ENCODE measurements around the gene SLC35E2B.
"Not testable (repeated sequence)": the region's sequence is repeated elsewhere in the genome, so short reads cannot be mapped to it uniquely, and the experiment has no call there.

The SLC35E2B gene

GRCh38 chr1:1636621-1637478 is 55.7 kb downstream of the SLC35E2B start:
- not testable (repeated sequence) for H3K27ac ChIP-seq (ENCODE audit: insufficient read depth, low read depth, low read length, poor library complexity, severe bottlenecking); H3K36me3 ChIP-seq (ENCODE audit: control insufficient read depth, insufficient read depth, low read length); H3K4me1 ChIP-seq (ENCODE audit: control insufficient read depth, insufficient read depth, low read length); H3K4me3 ChIP-seq (ENCODE audit: insufficient read depth, low read depth, low read length); H3K9me3 ChIP-seq (ENCODE audit: control insufficient read depth, low read length); H3K27me3 ChIP-seq (ENCODE audit: control insufficient read depth, insufficient read depth, low read length, poor library complexity, severe bottlenecking)
- 96% methylated on average over 37 of the region's 37 CpGs for WGBS, 2 experiments

- peaks cover 24% of the 10 kb centered on the region for H3K27me3 ChIP-seq (ENCODE audit: control insufficient read depth, insufficient read depth, low read length, poor library complexity, severe bottlenecking)
- not testable (repeated sequence) for H3K4me1 ChIP-seq (ENCODE audit: control insufficient read depth, insufficient read depth, low read length); H3K27ac ChIP-seq (ENCODE audit: insufficient read depth, low read depth, low read length, poor library complexity, severe bottlenecking); H3K4me3 ChIP-seq (ENCODE audit: insufficient read depth, low read depth, low read length); H3K36me3 ChIP-seq (ENCODE audit: control insufficient read depth, insufficient read depth, low read length); H3K9me3 ChIP-seq (ENCODE audit: control insufficient read depth, low read length)
- WGBS, 2 experiments = 92 to 96% methylated on average over 9 of the region's 13 CpGs
Measured at GRCh38 chr1:1634613-1635012, 58.0 kb downstream of the SLC35E2B start.

DNA sequence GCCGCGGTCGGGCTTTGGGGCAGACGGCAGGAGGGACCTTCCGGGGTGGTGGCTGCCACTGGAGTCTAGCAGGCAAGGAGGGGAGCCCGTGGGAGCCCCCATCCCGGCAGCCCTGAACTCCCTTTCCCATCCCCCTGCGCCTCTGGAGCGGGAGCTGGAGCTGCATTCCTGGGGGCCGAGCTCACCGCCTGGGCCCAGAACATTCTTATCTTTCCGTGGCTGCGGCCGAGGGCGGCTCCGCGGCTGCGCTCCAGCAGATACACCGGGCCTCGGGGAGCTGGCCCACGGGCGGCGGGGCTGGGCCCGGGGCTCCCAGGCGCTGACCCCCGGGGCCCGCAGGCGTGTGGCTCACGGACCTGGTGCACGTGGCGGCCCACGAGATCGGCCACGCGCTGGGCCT is 59.2 kb downstream of the SLC35E2B start:
- not testable (repeated sequence) for H3K27ac ChIP-seq (ENCODE audit: insufficient read depth, low read depth, low read length, poor library complexity, severe bottlenecking); H3K9me3 ChIP-seq (ENCODE audit: control insufficient read depth, low read length); H3K4me3 ChIP-seq (ENCODE audit: insufficient read depth, low read depth, low read length); H3K36me3 ChIP-seq (ENCODE audit: control insufficient read depth, insufficient read depth, low read length); H3K4me1 ChIP-seq (ENCODE audit: control insufficient read depth, insufficient read depth, low read length)
- no CpG with 5 or more reads among the region's 35 CpGs for WGBS, 2 experiments
- peaks cover 24% of the 10 kb centered on the region for H3K27me3 ChIP-seq (ENCODE audit: control insufficient read depth, insufficient read depth, low read length, poor library complexity, severe bottlenecking)

DNA sequence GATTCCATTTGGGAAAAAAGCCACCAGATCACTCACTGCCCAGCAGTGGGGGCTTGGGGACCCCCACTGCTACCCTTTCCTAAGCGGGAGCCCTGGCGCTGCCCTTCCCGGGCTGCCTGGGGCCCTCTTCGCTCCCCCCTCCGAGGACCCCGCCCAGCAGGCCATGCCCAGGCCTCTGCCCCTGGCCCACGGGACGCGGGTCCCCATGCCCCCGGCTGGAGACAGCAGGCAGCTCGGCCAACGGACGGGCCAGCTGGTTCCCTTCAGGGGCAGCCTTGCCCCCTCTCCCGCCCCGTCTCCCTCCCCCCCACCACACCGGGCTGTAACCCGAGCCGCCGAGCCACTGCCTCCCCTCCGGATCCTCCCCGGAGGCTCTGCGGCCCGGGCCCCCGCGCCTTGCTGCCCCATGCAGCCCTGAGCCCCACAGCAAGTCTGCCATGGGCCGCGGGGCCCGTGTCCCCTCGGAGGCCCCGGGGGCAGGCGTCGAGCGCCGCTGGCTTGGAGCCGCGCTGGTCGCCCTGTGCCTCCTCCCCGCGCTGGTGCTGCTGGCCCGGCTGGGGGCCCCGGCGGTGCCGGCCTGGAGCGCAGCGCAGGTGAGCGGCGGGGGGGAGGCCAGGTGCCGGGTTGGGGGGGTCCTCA is 60.7 kb downstream of the SLC35E2B start, which contains the start of gene MMP23B:
Gene MMP23B, plus strand, starts transcription at position 392 of the 639 bp plus-strand sequence. Its CDS starts 46 bp downstream, at position 438.
- peak within 1 kb of the TSS; percentile 29 for H3K4me3 ChIP-seq (ENCODE audit: insufficient read depth, low read depth, low read length)
- H3K27ac ChIP-seq (ENCODE audit: insufficient read depth, low read depth, low read length, poor library complexity, severe bottlenecking) = no peak within 1 kb of the TSS
- H3K36me3 ChIP-seq (ENCODE audit: control insufficient read depth, insufficient read depth, low read length) = no peaks in the 10 kb centered on the region
- peaks cover 24% of the 10 kb centered on the region for H3K27me3 ChIP-seq (ENCODE audit: control insufficient read depth, insufficient read depth, low read length, poor library complexity, severe bottlenecking)
- no peaks in the 10 kb centered on the region for H3K9me3 ChIP-seq (ENCODE audit: control insufficient read depth, low read length)
- H3K4me1 ChIP-seq (ENCODE audit: control insufficient read depth, insufficient read depth, low read length) = no peaks in the 10 kb centered on the region
- WGBS, 2 experiments = 2% methylated on average over 48 of the region's 48 CpGs

- Histone ChIP-seq H3K27ac (ENCODE audit: insufficient read depth, low read depth, low read length, poor library complexity, severe bottlenecking) (no peak overlapping the region), H3K4me3 (ENCODE audit: insufficient read depth, low read depth, low read length) (peak overlapping the region; percentile 29)
Measured at GRCh38 chr1:1630965-1631781, 61.4 kb downstream of the SLC35E2B start.

DNA sequence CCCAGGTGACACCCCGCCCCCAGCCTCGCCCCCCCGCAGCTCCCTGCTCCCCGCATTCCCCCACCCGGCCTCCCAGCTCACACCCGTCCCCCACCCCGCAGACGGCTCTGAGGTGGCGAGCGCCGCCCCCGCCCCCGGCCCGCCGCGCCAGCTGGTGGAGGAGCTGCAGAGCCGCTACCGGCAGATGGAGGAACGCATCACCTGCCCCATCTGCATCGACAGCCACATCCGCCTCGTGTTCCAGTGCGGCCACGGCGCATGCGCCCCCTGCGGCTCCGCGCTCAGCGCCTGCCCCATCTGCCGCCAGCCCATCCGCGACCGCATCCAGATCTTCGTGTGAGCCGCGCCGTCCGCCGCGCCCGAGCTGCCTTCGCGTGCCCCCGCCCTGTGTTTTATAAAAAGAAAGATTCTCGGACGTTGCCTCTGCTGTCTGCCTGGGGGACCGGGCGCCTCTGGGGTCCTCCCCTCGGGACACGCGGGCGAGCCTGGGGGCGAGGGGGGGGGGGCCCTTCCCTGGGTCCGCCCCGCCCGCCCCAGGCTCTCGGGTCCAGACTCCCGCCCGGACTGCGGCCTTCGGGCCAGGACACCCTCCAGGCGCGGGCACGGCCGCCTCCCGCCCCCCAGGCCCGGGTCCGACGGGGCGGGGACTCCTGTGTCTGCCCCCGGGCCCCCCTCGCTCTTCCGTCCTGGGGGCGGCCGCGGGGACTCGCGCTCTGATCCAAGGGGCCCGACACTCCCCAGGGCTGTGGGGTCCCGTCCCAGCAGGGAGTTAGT is 62.2 kb downstream of the SLC35E2B start:
- no peak overlapping the region for H3K4me3 ChIP-seq (ENCODE audit: insufficient read depth, low read depth, low read length)
- no peaks in the 10 kb centered on the region for H3K4me1 ChIP-seq (ENCODE audit: control insufficient read depth, insufficient read depth, low read length)
- no peak overlapping the region for H3K27ac ChIP-seq (ENCODE audit: insufficient read depth, low read depth, low read length, poor library complexity, severe bottlenecking)
- WGBS, 2 experiments = 28 to 32% methylated on average over 75 to 79 of the region's 81 CpGs
- no peaks in the 10 kb centered on the region for H3K9me3 ChIP-seq (ENCODE audit: control insufficient read depth, low read length)
- peaks cover 24% of the 10 kb centered on the region for H3K27me3 ChIP-seq (ENCODE audit: control insufficient read depth, insufficient read depth, low read length, poor library complexity, severe bottlenecking)
- no peaks in the 10 kb centered on the region for H3K36me3 ChIP-seq (ENCODE audit: control insufficient read depth, insufficient read depth, low read length)

More at GRCh38 chr1:1630965-1631781, 61.4 kb downstream of the SLC35E2B start:
- Histone ChIP-seq H3K27me3 (ENCODE audit: control insufficient read depth, insufficient read depth, low read length, poor library complexity, severe bottlenecking) (peaks cover 24% of the 10 kb centered on the region), H3K9me3 (ENCODE audit: control insufficient read depth, low read length) (no peaks in the 10 kb centered on the region), H3K4me1 (ENCODE audit: control insufficient read depth, insufficient read depth, low read length) (no peaks in the 10 kb centered on the region), H3K36me3 (ENCODE audit: control insufficient read depth, insufficient read depth, low read length) (no peaks in the 10 kb centered on the region)
- WGBS, 2 experiments = 13 to 16% methylated on average over 75 to 78 of the region's 79 CpGs

DNA sequence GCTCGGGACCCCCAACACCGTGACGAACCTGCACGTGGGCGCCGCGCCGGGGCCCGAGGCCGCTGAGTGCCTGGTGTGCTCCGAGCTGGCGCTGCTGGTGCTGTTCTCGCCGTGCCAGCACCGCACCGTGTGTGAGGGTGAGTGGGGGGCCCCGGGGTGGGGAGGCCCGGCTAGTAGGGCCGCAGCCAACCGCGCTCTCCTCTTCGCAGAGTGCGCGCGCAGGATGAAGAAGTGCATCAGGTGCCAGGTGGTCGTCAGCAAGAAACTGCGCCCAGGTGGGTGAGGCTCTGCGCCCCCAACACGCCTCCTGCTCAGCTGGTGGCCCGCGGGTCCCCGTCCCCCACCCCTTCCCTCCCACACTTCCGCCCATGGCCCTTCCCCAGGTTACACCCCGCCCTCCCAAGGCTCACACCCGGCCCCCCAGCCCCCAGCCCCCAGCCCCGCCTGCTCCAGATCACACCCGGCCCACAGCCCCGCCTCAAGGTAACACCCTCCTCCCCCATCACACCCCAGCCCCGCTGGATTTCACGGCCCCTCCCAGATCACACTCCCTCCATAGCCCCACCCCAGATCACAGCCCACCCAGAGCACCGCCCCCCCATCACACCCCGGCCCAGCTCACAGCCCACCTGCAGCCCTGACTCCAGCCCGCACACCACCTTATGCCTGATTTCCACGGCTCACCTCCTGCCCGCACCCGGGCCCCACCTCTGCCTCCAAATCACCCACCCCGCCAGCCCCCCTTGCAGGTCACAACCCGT is 63.0 kb downstream of the SLC35E2B start:
- Histone ChIP-seq H3K4me3 (ENCODE audit: insufficient read depth, low read depth, low read length) (no peak overlapping the region), H3K27ac (ENCODE audit: insufficient read depth, low read depth, low read length, poor library complexity, severe bottlenecking) (no peak overlapping the region), H3K9me3 (ENCODE audit: control insufficient read depth, low read length) (no peaks in the 10 kb centered on the region), H3K27me3 (ENCODE audit: control insufficient read depth, insufficient read depth, low read length, poor library complexity, severe bottlenecking) (peaks cover 24% of the 10 kb centered on the region), H3K36me3 (ENCODE audit: control insufficient read depth, insufficient read depth, low read length) (no peaks in the 10 kb centered on the region), H3K4me1 (ENCODE audit: control insufficient read depth, insufficient read depth, low read length) (no peaks in the 10 kb centered on the region)
- 89 to 90% methylated on average over 45 of the region's 48 CpGs for WGBS, 2 experiments

- Histone ChIP-seq H3K27ac (ENCODE audit: insufficient read depth, low read depth, low read length, poor library complexity, severe bottlenecking) (no peak overlapping the region), H3K4me1 (ENCODE audit: control insufficient read depth, insufficient read depth, low read length) (no peaks in the 10 kb centered on the region), H3K27me3 (ENCODE audit: control insufficient read depth, insufficient read depth, low read length, poor library complexity, severe bottlenecking) (peaks cover 24% of the 10 kb centered on the region), H3K4me3 (ENCODE audit: insufficient read depth, low read depth, low read length) (no peak overlapping the region), H3K36me3 (ENCODE audit: control insufficient read depth, insufficient read depth, low read length) (no peaks in the 10 kb centered on the region), H3K9me3 (ENCODE audit: control insufficient read depth, low read length) (no peaks in the 10 kb centered on the region)
- 90 to 91% methylated on average over 53 of the region's 53 CpGs for WGBS, 2 experiments
Measured at GRCh38 chr1:1628754-1629429, 63.7 kb downstream of the SLC35E2B start.

All from ectodermal cell (in vitro differentiated cells).